Upper lobe of left lung (tissue), 4 donors: ENCODE results near the gene NKG7.

Experiments used
- CTCF ChIP-seq, 6 experiments: fragments of 450-650 bp in 4 of 6; fragments of 200-600 bp in 2 of 6; sonication (generic) in 2 of 6; IDR thresholded peaks; one replicate each; pipeline ENCODE4 v1.5.1; 2016 to 2019; ENCODE audit warnings: antibody characterized with exemption in 6 of 6
- EP300 ChIP-seq, 4 donors: sonication (generic); formaldehyde crosslinking; IDR thresholded peaks; one replicate each; pipeline ENCODE4 v1.5.1; 2017; ENCODE audit warnings: antibody characterized with exemption in 4 of 4, control low read depth in 2 of 4
- POLR2A ChIP-seq, 4 donors: fragments of 450-650 bp; IDR thresholded peaks; one replicate each; pipeline ENCODE4 v1.5.1; 2016 to 2017; ENCODE audit warnings: antibody characterized with exemption in 4 of 4, mild to moderate bottlenecking in 2 of 4
- POLR2AphosphoS5 ChIP-seq, 2 donors: sonication (generic); formaldehyde crosslinking; IDR thresholded peaks; one replicate each; pipeline ENCODE4 v1.5.1; 2017; ENCODE audit warnings: antibody characterized with exemption in 2 of 2

GRCh38 chr19:51341976-51342580 is 30.4 kb downstream of the NKG7 start, which contains the start of gene VSIG10L:
- no peak for TF ChIP-seq CTCF (IDR thresholded peaks at IDR 0.05)
- no peak for TF ChIP-seq POLR2A (IDR thresholded peaks at IDR 0.05)
- TF ChIP-seq POLR2AphosphoS5 (IDR thresholded peaks at IDR 0.05), result no peak
- TF ChIP-seq EP300 (IDR thresholded peaks at IDR 0.05), result no peak
